Fibroblast of the conjunctiva (primary cell): Measurements from ENCODE around the gene DNAJB4.
A peak's percentile ranks its signal among the peaks of the same experiment; 100 is the strongest.
"Not testable (repeated sequence)": the region's sequence is repeated elsewhere in the genome, so short reads cannot be mapped to it uniquely, and the experiment has no call there.

Experiments used
- DNase-seq: peaks from one replicate; pipeline ENCODE4 v3.0.0-alpha.2; 2010; ENCODE audit warnings: low read depth

Gene DNAJB4

GRCh38 chr1:77990629-77991204 is 14.0 kb upstream of the DNAJB4 start:
- no peak for DNase-seq

DNA sequence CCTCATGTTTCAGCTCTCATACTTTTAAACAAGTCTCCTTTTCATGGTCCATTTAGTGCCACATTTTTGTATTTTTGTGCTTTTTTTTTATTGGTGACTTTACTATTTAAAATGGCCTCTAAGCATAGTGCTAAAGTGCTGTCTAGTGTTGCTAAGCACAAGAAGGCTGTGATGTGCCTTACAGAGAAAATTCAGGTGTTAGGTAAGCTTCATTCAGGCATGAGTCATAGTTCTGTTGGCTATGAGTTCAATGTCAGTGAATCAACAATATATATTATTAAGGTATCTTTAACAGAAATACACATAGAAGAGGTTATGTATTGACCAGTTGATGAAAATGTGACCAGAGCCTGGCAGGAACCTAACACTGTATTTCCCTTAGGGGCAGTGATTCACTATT is 13.1 kb upstream of the DNAJB4 start:
- DNase-seq: no peak

GRCh38 chr1:77994117-77994705 is 10.5 kb upstream of the DNAJB4 start:
- no peak for DNase-seq

GRCh38 chr1:77996734-77997133 is 8.0 kb upstream of the DNAJB4 start:
- DNase-seq: no peak

DNA sequence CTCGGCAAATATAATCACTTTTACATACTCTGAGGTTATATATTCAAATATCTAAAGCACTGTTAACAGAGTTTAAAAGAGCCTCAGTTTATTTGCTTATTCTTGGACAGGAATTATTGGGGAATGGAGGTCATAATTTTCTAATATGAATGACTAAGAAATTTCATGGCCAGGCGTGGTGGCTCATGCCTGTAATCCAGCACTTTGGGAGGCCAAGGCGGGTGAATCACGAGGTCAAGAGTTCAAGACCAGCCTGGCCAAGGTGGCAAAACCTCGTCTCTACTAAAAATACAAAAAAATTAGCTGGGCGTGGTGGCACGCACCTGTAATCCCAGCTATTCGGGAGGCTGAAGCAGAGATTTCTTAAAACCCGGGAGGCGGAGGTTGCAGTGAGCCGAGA is 4.2 kb upstream of the DNAJB4 start:
- DNase-seq: not testable (repeated sequence)

GRCh38 chr1:78003070-78003746 is 1.5 kb upstream of the DNAJB4 start:
- no peak for DNase-seq

DNA sequence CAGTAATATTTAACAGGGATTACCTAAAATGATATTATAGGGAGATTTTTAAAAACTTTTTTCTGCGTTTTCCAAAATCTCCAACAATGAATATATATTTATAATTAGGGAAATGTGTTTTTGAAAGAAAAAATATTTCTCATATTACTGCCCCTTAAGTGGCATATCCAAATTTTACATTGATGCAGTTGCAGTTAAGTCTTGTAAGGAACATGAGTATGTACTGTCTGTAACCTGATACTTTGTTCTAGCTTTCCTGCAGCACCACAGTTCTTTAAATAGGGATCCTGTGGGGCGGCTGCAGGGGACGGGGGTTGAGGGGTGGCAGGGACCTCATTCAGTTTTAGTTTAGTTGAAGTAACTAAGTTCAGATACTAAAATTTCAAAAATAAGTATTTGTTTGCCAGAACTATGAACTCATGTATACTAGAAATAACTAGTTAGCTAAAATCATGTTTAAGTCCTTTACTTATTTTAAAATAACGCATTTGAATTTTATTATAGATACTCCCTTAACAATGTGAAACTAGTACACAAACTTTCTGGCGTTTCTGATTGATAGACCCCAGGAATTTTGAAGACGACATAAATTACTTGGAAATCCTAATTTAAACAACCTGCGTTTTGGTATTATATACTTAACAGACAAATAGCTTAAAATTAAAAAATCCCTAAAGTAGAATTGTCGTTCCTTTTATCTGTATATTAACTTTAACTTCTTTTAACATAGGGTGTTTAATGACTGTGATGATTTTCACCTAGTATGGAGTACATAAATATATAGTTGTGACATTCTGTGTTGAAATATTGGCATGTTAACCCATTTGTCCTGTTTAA is 639 bp upstream of the DNAJB4 start:
- peak; percentile 61 for DNase-seq

GRCh38 chr1:78005448-78005722 is 646 bp downstream of the DNAJB4 start:
- no peak for DNase-seq

GRCh38 chr1:78005755-78006154 is 1.0 kb downstream of the DNAJB4 start:
- peak; percentile 88 for DNase-seq

- no peak for DNase-seq
Observed at GRCh38 chr1:78006521-78006920, 1.8 kb downstream of the DNAJB4 start.

DNA sequence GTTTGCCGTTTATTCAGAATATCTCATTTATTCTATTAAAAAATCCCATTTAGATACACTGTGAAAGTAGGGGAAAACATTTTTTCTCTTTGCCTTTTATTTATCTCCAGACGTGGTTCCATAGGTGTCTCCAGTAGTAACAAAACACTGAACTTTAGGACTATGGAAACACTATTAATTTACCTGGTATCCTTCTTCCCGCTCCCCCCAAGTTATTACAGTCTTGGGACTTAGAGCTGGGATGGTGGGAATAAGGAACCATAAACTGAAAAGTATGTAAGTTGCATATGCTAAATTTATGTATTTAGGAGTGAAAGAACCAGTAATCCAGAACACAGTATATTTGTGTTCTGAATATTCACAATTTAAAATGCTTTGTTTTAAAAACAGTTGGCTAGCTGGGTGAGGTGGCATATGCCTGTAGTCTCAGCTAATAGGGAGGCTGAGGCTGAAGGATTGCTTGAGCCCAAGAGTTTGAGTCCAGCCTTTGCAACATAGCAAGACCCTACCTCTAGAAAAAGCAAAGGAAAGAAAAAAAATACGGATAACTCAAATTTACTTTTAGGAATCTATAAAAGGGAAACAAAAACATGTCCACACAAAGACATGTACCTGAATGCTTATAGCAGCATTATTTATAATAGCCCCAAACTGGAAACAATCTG is 3.1 kb downstream of the DNAJB4 start:
- DNase-seq: no peak

DNA sequence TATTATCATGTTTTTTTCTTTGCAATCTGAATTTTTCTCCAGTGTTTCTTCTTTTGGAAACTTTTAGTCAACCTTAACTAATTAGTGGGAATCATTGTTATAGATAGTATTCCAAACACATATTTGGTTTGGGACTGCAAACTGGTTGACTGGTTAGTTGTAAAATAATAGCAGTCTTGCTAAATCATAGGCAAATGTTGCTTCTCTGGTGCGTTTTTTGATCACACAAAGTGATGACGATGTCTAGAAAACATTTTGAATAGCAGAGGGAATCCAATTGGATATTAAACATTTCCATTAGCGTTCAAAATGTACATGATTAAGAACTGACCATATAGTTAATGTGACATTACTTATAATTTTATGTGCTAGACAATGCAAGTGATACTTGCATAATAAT is 4.5 kb downstream of the DNAJB4 start:
- DNase-seq: no peak

DNA sequence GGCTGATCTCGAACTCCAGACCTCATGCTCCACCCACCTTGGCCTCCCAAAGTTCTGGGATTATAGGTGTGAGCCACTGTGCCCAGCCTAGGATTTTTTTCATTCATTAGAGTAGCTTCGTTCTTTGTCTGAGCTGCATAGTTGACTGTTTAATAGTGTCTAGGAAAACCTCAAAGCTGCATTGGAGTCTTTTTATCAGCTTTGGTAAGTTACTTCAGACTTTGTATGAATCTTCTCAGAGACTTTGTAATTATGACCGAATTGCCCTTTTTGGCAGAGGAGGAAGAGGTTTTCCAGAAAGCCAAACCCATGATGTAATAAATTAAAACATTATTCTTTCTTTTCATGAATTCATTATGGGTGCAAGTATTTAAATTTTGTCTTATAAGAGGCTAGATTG is 5.1 kb downstream of the DNAJB4 start:
- no peak for DNase-seq

GRCh38 chr1:78011050-78011449 is 6.3 kb downstream of the DNAJB4 start:
- DNase-seq: no peak

- no peak for DNase-seq
Observed at GRCh38 chr1:78015148-78015547, 10.4 kb downstream of the DNAJB4 start.

DNA sequence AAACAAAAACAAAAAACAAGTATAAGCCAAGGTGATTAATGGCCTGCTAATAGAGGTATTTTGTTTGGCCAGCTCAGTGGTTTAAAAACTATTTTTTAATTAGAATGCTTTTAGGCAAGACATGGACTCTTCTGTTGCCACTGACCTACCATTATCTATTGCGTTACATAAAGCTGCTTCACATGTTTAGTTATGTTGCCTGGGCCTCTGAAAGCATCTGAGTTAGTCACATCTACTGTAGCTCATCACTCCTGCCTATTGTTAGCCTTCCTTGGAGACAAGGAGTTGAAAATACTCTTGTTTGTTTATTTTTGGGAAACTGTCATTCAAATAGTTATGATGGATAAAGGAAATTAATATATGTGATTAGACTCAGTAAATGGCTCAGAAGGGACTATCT is 14.3 kb downstream of the DNAJB4 start:
- no peak for DNase-seq

DNA sequence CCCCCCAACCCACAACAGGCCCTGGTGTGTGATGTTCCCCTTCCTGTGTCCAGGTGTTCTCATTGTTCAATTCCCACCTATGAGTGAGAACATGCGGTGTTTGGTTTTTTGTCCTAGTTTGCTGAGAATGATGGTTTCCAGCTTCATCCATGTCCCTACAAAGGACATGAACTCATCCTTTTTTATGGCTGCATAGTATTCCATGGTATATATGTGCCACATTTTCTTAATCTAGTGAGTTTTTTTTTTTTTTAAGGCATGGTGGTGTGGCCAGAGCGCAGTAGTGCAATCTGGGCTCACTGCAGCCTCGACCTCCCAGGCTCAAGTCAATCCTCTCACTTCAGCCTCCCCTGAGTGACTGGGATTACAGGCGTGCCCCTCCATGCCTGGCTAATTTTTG is 16.4 kb downstream of the DNAJB4 start:
- not testable (repeated sequence) for DNase-seq

DNA sequence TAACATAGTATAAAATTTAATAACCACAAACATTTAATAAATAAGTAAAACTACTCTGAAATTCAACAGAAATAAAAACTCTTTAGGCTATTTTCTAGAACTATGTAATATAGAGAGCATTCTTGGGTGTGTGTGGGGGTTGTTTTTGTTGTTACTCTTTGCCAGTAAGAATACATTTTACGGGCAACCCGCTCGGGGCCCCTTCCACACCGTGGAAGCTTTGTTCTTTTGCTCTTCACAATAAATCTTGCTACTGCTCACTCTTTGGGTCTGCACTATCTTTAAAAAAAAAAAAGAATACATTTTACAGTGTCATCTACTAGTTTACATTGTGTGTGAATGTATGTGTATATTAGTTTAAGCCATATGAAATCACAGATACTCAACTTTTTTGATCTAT is 25.1 kb downstream of the DNAJB4 start:
- DNase-seq: no peak

DNA sequence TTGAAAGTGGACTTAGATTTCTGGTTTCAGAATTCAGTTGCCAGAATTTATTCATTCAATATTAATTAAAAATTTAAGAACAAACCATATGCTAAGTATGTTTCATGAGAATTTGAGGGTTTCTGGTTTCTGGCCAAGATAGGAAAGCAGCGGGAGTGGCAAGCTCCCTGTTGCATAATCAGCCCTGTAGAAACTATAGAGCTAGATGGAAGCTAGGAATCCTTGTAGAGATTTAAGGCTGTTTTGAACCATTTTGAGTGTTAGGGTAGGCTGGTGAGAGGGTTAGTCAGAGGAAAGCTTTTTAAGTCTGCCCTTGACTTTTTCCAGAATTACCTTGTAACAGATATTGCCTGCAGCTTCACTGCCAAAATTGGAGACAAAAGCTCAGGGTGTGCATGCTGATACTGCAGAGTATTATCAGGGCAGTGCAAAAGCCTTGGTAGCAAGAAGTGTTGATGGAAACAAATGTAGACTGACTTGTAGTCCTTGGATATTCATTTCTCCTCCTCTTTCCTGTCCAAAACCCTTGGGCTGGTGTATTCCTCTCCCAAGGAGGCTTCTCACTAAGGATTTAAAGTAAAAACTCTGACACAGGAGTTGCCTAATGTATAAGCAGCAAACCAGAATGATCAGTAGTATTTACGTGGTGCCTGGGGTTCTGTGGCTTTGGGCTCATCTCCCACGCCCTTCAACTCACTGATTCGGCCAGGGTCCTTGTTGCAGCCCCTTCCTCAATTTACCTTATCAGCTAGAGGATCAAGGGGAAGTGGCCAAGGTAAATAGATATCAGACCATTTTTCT is 28.5 kb downstream of the DNAJB4 start:
- DNase-seq: no peak

GRCh38 chr1:78033797-78034172 is 29.0 kb downstream of the DNAJB4 start:
- DNase-seq: no peak

DNA sequence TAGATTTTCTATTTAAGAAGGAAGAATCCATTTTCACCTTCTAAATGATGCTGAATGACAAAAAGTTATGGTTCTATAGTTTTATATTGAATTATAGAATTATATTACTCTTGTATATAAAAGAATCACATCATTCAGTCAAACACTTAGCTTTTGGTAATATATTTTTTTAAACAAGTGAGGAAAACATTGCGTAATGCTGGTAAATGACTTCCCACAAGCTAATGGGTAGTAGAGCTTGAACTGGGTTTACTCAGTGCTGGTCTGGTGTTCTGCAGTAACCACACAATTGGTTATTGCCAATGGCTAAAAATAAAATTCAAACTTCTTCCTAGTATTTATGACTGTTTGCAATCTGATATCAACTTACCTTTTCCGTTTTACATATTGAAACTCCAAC is 30.4 kb downstream of the DNAJB4 start:
- DNase-seq: no peak

GRCh38 chr1:78036450-78036849 is 31.7 kb downstream of the DNAJB4 start:
- DNase-seq: no peak
